K562 (cell line): ENCODE measurements around the gene SLK. TPM values are rescaled to one million over a fixed set of nuclear protein-coding genes. Genes with fewer than 3 reads are reported as not detected.

Experiments used
- ATAC-seq: fragments of 200-7000 bp; cut with Tn5 transposase; 3 replicates; pipeline ENCODE4 v1.9.1; 2020; ENCODE audit warnings: moderate library complexity
- BruUV-seq: library from RNA; stranded (reverse); fragments of 400-500 nt; replicated peaks from 2 replicates; lab custom pipeline; 2021; lab: Mats Ljungman, UMichigan
- CTCF ChIA-PET: fragments of 300-600 bp; formaldehyde crosslinking; extraction: SDS; loops from one replicate; lab custom pipeline; 2021; ENCODE audit warnings: low intra/inter-chr PET ratio; lab: Yijun Ruan, JAX
- POLR2A ChIA-PET: fragments of 300-600, 350-650 bp; sonication (Branson Sonifier 250); formaldehyde crosslinking; extraction: SDS; loops from one replicate; lab custom pipeline; 2021; ENCODE audit warnings: antibody characterized with exemption, inconsistent platforms; lab: Yijun Ruan, JAX
- DNase-seq, 4 experiments: peaks; one replicate each; pipeline versions ENCODE4 v3.0.0 to v3.0.0-alpha.2; 2011 to 2018; ENCODE audit warnings: low spot score in 3 of 4, mixed read lengths in 3 of 4; ENCODE audit errors: extremely low read depth in 1 of 4
- FAIRE-seq: peaks from 2 replicates; lab custom pipeline; 2011; peaks lifted over from hg19 to GRCh38; lab: Jason Lieb, UNC
- H2AFZ ChIP-seq: 2 replicates; pipeline ENCODE4 v1.6.0; 2011; ENCODE audit warnings: low read depth, low read length, control low read depth, inconsistent platforms
- H3K27ac ChIP-seq: fragments of 200-600 bp; 3 replicates; pipeline ENCODE4 v1.8.0; 2011; ENCODE audit warnings: low read depth, mild to moderate bottlenecking, control low read depth, inconsistent platforms, low read length, moderate library complexity, mixed read lengths; ENCODE audit errors: extremely low read depth
- H3K27me3 ChIP-seq, 2 experiments: fragments of 300-600 bp in 1 of 2; 2 replicates in 1 of 2; 3 replicates in 1 of 2; pipeline versions ENCODE4 v1.6.0 to v1.8.0; 2011; ENCODE audit warnings: inconsistent platforms in 2 of 2, low read length in 2 of 2, mild to moderate bottlenecking in 1 of 2, mixed read lengths in 1 of 2, moderate library complexity in 1 of 2; ENCODE audit not compliant: control insufficient read depth in 2 of 2, insufficient read depth in 2 of 2
- H3K36me3 ChIP-seq: fragments of 300-600 bp; 3 replicates; pipeline ENCODE4 v1.8.0; 2011; ENCODE audit warnings: mild to moderate bottlenecking, low read length, inconsistent platforms; ENCODE audit not compliant: control insufficient read depth, insufficient read depth
- H3K4me1 ChIP-seq, 2 experiments: fragments of 200-600 bp in 1 of 2; replicated peaks in 1 of 2; 2 replicates in 1 of 2; 3 replicates in 1 of 2; pipeline versions ENCODE4 v1.5.1 to v1.8.0; 2011; ENCODE audit warnings: inconsistent platforms in 2 of 2, low read length in 2 of 2, mild to moderate bottlenecking in 1 of 2, mixed read lengths in 1 of 2, moderate library complexity in 1 of 2; ENCODE audit not compliant: control insufficient read depth in 2 of 2, insufficient read depth in 2 of 2
- H3K4me2 ChIP-seq: 2 replicates; pipeline ENCODE4 v1.6.1; 2011; ENCODE audit warnings: low read length, control low read depth, inconsistent platforms, mixed read lengths; ENCODE audit not compliant: insufficient read depth
- H3K4me3 ChIP-seq: fragments of 200-600 bp; sonication (generic), shearing (Covaris generic); 2 replicates; pipeline ENCODE4 v1.5.1; 2016; ENCODE audit warnings: control low read depth, inconsistent platforms
- H3K79me2 ChIP-seq: fragments of 200-600 bp; 3 replicates; pipeline ENCODE4 v1.8.0; 2011; ENCODE audit warnings: low read length, inconsistent platforms; ENCODE audit not compliant: control insufficient read depth, insufficient read depth
- H3K9ac ChIP-seq, 2 experiments: 2 replicates each; pipeline versions ENCODE4 v1.6.0 to v1.6.1; 2011; ENCODE audit warnings: low read depth in 2 of 2, low read length in 2 of 2, control low read depth in 1 of 2, inconsistent platforms in 1 of 2, mild to moderate bottlenecking in 1 of 2, mixed read lengths in 1 of 2; ENCODE audit not compliant: insufficient read depth in 1 of 2
- H3K9me1 ChIP-seq: one replicate; pipeline ENCODE4 v1.6.0; 2011; ENCODE audit warnings: inconsistent platforms, mild to moderate bottlenecking, low read length, moderate library complexity; ENCODE audit not compliant: control insufficient read depth, insufficient read depth
- H3K9me3 ChIP-seq: replicated peaks from 2 replicates; pipeline ENCODE4 v1.5.1; 2011; ENCODE audit warnings: low read depth, low read length, inconsistent platforms; ENCODE audit not compliant: control insufficient read depth, insufficient read depth
- H4K20me1 ChIP-seq: replicated peaks from 2 replicates; pipeline ENCODE4 v1.6.1; 2011; ENCODE audit warnings: low read length, inconsistent platforms, mixed read lengths; ENCODE audit not compliant: control insufficient read depth, insufficient read depth
- MCM3 ChIP-seq: fragments of 450-650 bp; IDR thresholded peaks from 2 replicates; pipeline ENCODE4 v1.6.1; 2016
- WGBS: fragments of 100-300 bp; shearing (Covaris generic); methylation state at CpG from one replicate; pipeline ENCODE4 v1.1.6; 2016; ENCODE audit warnings: low coverage, mixed read lengths; ENCODE audit not compliant: insufficient coverage; ENCODE audit errors: missing lambda C conversion rate; 5-methylcytosine and 5-hydroxymethylcytosine counted together
- in situ Hi-C: fragments of 300-500 bp; cut with MboI; formaldehyde crosslinking; loops from 4 replicates; pipeline ENCODE4 v1.15.0; 2018; ENCODE audit warnings: inconsistent platforms, mixed read lengths
- intact Hi-C: fragments of 100-400 bp; cut with micrococcal nuclease; formaldehyde crosslinking; loops from 2 replicates; pipeline ENCODE4 v1.14.2; 2022
- polyA plus RNA-seq, 8 experiments: library from polyadenylated mRNA; depleted of rRNA in 4 of 8; stranded (reverse) in 5 of 8; unstranded in 3 of 8; fragments of >200 nt; fragmentation: Nextera tagmentation in 2 of 8; fragmentation: Illumina TruSeq in 1 of 8; extraction: Ambion mirVana in 2 of 8; extraction: Trizol in 1 of 8; gene quantifications; 2 replicates each; pipeline versions ENCODE4 v1.2.1 to v1.2.3, GENCODE V29; 2011 to 2014; ENCODE audit warnings: inconsistent platforms in 1 of 8, missing spikeins in 1 of 8
- total RNA-seq, 7 experiments: library from RNA; depleted of rRNA in 6 of 7; stranded (reverse); fragments of >200 nt in 6 of 7; fragmentation: Illumina TruSeq in 2 of 7; extraction: Trizol in 2 of 7; gene quantifications; 2 replicates each; pipeline versions ENCODE4 v1.2.1 to v1.2.3, GENCODE V29; 2011 to 2021; ENCODE audit warnings: low replicate concordance in 1 of 7
- TF ChIP-seq, protein P1 (sequence below), 2 experiments: fragments of 250-450 bp in 1 of 2; fragments of 450-650 bp in 1 of 2; sonication (Bioruptor Pico) in 1 of 2; IDR thresholded peaks; 2 replicates each; pipeline versions ENCODE4 v1.6.1 to v1.8.0; 2016 to 2021; ENCODE audit warnings: mild to moderate bottlenecking in 2 of 2, moderate library complexity in 2 of 2, missing compliant biosample characterization in 1 of 2, missing genetic modification characterization in 1 of 2
- TF ChIP-seq, protein P2 (sequence below): fragments of 250-450 bp; sonication (Bioruptor Pico); IDR thresholded peaks from 2 replicates; pipeline ENCODE4 v1.8.0; 2022; ENCODE audit warnings: inconsistent platforms, mild to moderate bottlenecking, moderate library complexity, borderline replicate concordance
- TF ChIP-seq, protein P3 (sequence below), 3 experiments: IDR thresholded peaks in 2 of 3; conservative IDR thresholded peaks in 1 of 3; 2 replicates each; pipeline ENCODE4 v1.5.1; 2011 to 2012; ENCODE audit warnings: low read length in 3 of 3, mild to moderate bottlenecking in 3 of 3, control low read depth in 2 of 3, improper control_type of control experiment in 1 of 3, inconsistent platforms in 1 of 3, low read depth in 1 of 3, mixed read lengths in 1 of 3, moderate library complexity in 1 of 3; ENCODE audit not compliant: insufficient read depth in 2 of 3

Gene SLK
- total and polyA plus RNA-seq, 9 of the 15 experiments (the other 6 are each of a cell fraction or from before 2014, with no cell fraction given), result 8.2 to 40.0 (median 23.4) TPM

DNA sequence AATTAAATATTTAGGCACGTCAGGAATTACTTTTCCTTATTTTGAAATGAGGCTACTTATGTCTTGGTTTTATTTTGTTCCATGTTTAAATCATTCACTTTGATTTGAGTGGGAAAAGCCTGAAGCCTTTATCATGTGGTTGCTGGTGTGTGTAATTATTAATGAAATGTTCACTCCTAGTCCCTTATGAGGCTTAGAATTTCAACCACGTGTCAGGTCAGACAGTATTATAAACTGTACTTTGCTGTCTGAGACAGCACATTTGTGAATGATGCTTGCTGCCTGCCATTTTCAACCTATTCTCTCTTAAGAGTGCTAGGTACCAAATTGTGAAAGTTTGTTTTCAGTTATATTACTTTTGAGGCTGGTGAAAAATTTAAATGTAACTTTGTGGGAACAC, 59.8 kb downstream of the SLK start:
- Histone ChIP-seq H3K9ac (no peak overlapping the region), H3K79me2 (no peaks in the 10 kb centered on the region), H3K9me3 (no peaks in the 10 kb centered on the region), H4K20me1 (no peaks in the 10 kb centered on the region; the same call in 1 of the 2 replicates), H3K4me2 (no peak overlapping the region), H3K9me1 (no peaks in the 10 kb centered on the region), H3K27me3 (no peaks in the 10 kb centered on the region), H3K4me1 (no peaks in the 10 kb centered on the region), H3K27ac (no peak overlapping the region), H2AFZ (no peak overlapping the region), H3K36me3 (peaks cover 66% of the 10 kb centered on the region; the same call in 2 of the 3 replicates), H3K4me3 (no peak overlapping the region)
- POLR2A ChIA-PET, result no interaction called here
- FAIRE-seq (no peak), ATAC-seq (no peak), DNase-seq (no peak)
- no TSS peak for BruUV-seq
- in situ Hi-C loops (no loop called here), intact Hi-C loops (no loop called here)
- CTCF ChIA-PET, result no interaction called here
- TF ChIP-seq, protein P1, sequence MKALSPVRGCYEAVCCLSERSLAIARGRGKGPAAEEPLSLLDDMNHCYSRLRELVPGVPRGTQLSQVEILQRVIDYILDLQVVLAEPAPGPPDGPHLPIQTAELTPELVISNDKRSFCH (CRISPR knock-in tag; IDR thresholded peaks at IDR 0.05), result no peak
- TF ChIP-seq, protein P1 (tag; IDR thresholded peaks at IDR 0.05), result no peak
- TF ChIP-seq, protein P2, sequence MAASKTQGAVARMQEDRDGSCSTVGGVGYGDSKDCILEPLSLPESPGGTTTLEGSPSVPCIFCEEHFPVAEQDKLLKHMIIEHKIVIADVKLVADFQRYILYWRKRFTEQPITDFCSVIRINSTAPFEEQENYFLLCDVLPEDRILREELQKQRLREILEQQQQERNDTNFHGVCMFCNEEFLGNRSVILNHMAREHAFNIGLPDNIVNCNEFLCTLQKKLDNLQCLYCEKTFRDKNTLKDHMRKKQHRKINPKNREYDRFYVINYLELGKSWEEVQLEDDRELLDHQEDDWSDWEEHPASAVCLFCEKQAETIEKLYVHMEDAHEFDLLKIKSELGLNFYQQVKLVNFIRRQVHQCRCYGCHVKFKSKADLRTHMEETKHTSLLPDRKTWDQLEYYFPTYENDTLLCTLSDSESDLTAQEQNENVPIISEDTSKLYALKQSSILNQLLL (CRISPR knock-in tag), result no peak
- WGBS, result 90% methylated on average over 2 of the region's 2 CpGs

DNA sequence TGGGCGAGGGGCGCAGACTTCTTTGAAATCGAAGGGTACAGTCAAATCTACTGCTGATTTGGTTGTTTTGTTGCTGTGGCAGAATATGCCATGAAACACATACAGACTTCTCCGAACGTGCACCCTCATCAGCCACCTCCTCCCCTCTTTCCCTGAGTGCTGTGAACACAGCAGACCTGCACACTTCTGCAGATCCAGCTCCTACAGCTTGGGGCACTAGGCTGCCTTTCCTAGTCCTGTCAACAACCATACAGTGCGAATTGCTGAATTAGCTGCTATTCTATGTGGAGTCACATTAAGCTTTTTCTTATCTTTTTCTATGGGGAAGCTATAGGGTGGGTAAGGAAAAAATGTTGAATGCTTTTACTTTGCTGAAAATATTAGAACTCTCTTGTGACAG, 61.2 kb downstream of the SLK start:
- no peak for FAIRE-seq
- Histone ChIP-seq H3K27me3 (no peaks in the 10 kb centered on the region), H2AFZ (no peak overlapping the region), H3K79me2 (no peaks in the 10 kb centered on the region), H3K9ac (no peak overlapping the region), H3K9me1 (no peaks in the 10 kb centered on the region), H3K36me3 (peaks cover 56% of the 10 kb centered on the region; the same call in 2 of the 3 replicates), H3K9me3 (no peaks in the 10 kb centered on the region), H3K4me2 (no peak overlapping the region), H3K4me1 (no peaks in the 10 kb centered on the region), H4K20me1 (no peaks in the 10 kb centered on the region; the same call in 1 of the 2 replicates), H3K4me3 (no peak overlapping the region), H3K27ac (no peak overlapping the region)
- peak; percentile 82 for ATAC-seq
- WGBS, result 82% methylated on average over 6 of the region's 6 CpGs
- DNase-seq, result peak in 1 of 4 experiments; percentile 9
- TF ChIP-seq, protein P3, sequence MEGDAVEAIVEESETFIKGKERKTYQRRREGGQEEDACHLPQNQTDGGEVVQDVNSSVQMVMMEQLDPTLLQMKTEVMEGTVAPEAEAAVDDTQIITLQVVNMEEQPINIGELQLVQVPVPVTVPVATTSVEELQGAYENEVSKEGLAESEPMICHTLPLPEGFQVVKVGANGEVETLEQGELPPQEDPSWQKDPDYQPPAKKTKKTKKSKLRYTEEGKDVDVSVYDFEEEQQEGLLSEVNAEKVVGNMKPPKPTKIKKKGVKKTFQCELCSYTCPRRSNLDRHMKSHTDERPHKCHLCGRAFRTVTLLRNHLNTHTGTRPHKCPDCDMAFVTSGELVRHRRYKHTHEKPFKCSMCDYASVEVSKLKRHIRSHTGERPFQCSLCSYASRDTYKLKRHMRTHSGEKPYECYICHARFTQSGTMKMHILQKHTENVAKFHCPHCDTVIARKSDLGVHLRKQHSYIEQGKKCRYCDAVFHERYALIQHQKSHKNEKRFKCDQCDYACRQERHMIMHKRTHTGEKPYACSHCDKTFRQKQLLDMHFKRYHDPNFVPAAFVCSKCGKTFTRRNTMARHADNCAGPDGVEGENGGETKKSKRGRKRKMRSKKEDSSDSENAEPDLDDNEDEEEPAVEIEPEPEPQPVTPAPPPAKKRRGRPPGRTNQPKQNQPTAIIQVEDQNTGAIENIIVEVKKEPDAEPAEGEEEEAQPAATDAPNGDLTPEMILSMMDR (IDR thresholded peaks at IDR 0.05 in 2 of 3, conservative IDR thresholded peaks at IDR 0.05 in 1 of 3; ENCODE audit: insufficient read depth in 2 of 3, low read depth in 1 of 3, low read length in 3 of 3), result peak in 2 of 3 experiments; percentile 9 to 34; a peak in 1 of 6 replicates
- no peak for TF ChIP-seq MCM3
- in situ Hi-C loops (no loop called here), intact Hi-C loops (no loop called here)
- ChIA-PET CTCF (no interaction called here), POLR2A (no interaction called here)
- BruUV-seq, result no TSS peak
